Measurements from ENCODE around the gene CCDC148. TPM values are rescaled to one million over a fixed set of nuclear protein-coding genes. Genes with fewer than 3 reads are reported as not detected.

CCDC148 gene
- total RNA-seq, 1 donor from 2014 or later = 2.4 TPM

DNA sequence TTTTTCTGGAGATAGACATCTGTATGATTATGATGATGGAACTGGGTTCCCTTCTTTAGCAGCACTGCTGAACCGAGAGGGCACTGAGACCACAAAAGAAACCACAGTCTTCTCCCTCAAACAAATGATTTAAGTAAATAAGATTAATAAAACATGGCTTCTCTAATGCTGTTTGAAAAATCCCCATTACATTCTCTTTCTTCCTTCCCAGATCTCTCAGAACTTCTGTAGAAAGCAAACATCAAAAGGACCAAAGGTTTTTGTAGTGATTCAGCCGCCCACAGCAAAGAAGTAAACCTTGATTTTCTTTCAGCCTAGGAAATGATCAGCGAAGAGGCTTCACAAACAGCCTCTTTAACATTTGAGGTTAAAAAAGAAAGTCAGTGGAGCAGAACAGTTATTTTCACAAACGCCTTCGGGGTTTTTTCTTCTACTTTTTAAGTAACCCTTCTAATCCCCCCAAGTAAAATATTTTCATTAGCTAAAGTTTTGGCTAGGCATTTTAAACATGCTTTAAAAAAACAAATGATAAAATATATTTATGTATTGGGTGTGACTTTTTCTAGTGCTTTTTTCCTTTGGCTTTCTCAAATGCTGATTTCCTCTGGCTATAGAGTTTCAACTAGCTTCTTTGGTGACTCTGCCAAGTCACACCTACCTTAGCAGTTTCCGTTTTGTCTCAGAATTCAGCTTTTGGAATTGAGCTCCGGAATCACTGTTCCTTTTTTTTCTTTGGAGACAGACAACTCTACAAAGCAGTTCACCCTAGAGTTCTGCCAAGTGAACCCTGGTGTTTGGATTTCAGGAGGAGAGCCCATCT is 265.3 kb downstream of the CCDC148 start:
- peak overlapping the region; percentile 44 for H3K4me3 ChIP-seq (ENCODE audit: insufficient read depth, low read depth, low read length)
- Mint-ChIP-seq H3K27me3 (ENCODE audit: low read depth, unreplicated experiment) (no peaks in the 10 kb centered on the region), H3K9me3 (ENCODE audit: unreplicated experiment) (no peaks in the 10 kb centered on the region), H3K36me3 (ENCODE audit: low read depth, unreplicated experiment) (no peaks in the 10 kb centered on the region), H3K4me1 (ENCODE audit: low read depth, unreplicated experiment) (peaks cover 18% of the 10 kb centered on the region), H3K4me3 (ENCODE audit: unreplicated experiment) (no peak overlapping the region), H3K27ac (ENCODE audit: unreplicated experiment) (peak overlapping the region; percentile 67)
- no peaks in the 10 kb centered on the region for H3K9me3 ChIP-seq (ENCODE audit: insufficient read depth, low read depth, low read length)
- H3K27ac ChIP-seq (ENCODE audit: low read depth, low read length) = peak overlapping the region; percentile 33
- H2AFZ ChIP-seq (ENCODE audit: low read depth, low read length) = peak overlapping the region; percentile 37
- H3K79me2 ChIP-seq (ENCODE audit: insufficient read depth, low read length) = no peaks in the 10 kb centered on the region
- no peak for FAIRE-seq
- H3K9ac ChIP-seq (ENCODE audit: low read length) = peak overlapping the region; percentile 32
- H3K4me2 ChIP-seq (ENCODE audit: low read length) = peak overlapping the region; percentile 76
- no peaks in the 10 kb centered on the region for H3K27me3 ChIP-seq (ENCODE audit: insufficient read depth, low read length)
- peaks cover 7% of the 10 kb centered on the region for H3K4me1 ChIP-seq (ENCODE audit: insufficient read depth, low read length)
- H4K20me1 ChIP-seq (ENCODE audit: insufficient read depth, low read length) = no peaks in the 10 kb centered on the region
- no peaks in the 10 kb centered on the region for H3K36me3 ChIP-seq (ENCODE audit: insufficient read depth, low read length)
- DNase-seq (ENCODE audit: low read depth) = peak; percentile 39
- TF ChIP-seq, protein P1, sequence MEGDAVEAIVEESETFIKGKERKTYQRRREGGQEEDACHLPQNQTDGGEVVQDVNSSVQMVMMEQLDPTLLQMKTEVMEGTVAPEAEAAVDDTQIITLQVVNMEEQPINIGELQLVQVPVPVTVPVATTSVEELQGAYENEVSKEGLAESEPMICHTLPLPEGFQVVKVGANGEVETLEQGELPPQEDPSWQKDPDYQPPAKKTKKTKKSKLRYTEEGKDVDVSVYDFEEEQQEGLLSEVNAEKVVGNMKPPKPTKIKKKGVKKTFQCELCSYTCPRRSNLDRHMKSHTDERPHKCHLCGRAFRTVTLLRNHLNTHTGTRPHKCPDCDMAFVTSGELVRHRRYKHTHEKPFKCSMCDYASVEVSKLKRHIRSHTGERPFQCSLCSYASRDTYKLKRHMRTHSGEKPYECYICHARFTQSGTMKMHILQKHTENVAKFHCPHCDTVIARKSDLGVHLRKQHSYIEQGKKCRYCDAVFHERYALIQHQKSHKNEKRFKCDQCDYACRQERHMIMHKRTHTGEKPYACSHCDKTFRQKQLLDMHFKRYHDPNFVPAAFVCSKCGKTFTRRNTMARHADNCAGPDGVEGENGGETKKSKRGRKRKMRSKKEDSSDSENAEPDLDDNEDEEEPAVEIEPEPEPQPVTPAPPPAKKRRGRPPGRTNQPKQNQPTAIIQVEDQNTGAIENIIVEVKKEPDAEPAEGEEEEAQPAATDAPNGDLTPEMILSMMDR (IDR thresholded peaks at IDR 0.05; ENCODE audit: insufficient read depth, low read depth, low read length) = no peak
- TF ChIP-seq EZH2 (IDR thresholded peaks at IDR 0.05; ENCODE audit: insufficient read depth, low read length) = no peak

DNA sequence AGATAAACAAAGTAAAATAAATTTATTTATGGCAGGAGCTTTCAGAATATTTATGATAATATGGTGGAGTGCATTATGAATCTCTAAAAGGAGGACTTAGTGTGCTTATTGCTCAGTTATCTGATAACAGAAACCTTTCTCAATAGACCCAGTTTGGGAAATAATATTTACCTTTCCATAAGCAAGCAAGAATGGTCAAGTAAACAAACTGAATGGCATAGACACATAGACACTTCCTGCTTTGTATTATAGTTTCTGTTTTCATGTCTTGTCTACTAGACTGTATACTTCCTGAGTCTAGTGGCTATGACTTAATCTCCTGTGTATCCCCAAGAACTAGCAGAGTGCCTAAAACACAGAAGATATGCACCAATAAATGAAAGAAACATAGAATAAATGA is 267.0 kb downstream of the CCDC148 start:
- no peak overlapping the region for H3K4me2 ChIP-seq (ENCODE audit: low read length)
- no peaks in the 10 kb centered on the region for H3K36me3 Mint-ChIP-seq (ENCODE audit: low read depth, unreplicated experiment)
- no peak overlapping the region for H3K4me3 Mint-ChIP-seq (ENCODE audit: unreplicated experiment)
- no peaks in the 10 kb centered on the region for H3K9me3 ChIP-seq (ENCODE audit: insufficient read depth, low read depth, low read length)
- no peaks in the 10 kb centered on the region for H3K27me3 ChIP-seq (ENCODE audit: insufficient read depth, low read length)
- no peaks in the 10 kb centered on the region for H3K27me3 Mint-ChIP-seq (ENCODE audit: low read depth, unreplicated experiment)
- H3K79me2 ChIP-seq (ENCODE audit: insufficient read depth, low read length) = no peaks in the 10 kb centered on the region
- H3K4me1 Mint-ChIP-seq (ENCODE audit: low read depth, unreplicated experiment) = peaks cover 23% of the 10 kb centered on the region
- no peak for FAIRE-seq
- H2AFZ ChIP-seq (ENCODE audit: low read depth, low read length) = no peak overlapping the region
- H3K36me3 ChIP-seq (ENCODE audit: insufficient read depth, low read length) = no peaks in the 10 kb centered on the region
- no peak for DNase-seq (ENCODE audit: low read depth)
- H3K9ac ChIP-seq (ENCODE audit: low read length) = no peak overlapping the region
- no peak overlapping the region for H3K27ac ChIP-seq (ENCODE audit: low read depth, low read length)
- H3K4me3 ChIP-seq (ENCODE audit: insufficient read depth, low read depth, low read length) = no peak overlapping the region
- H3K27ac Mint-ChIP-seq (ENCODE audit: unreplicated experiment) = no peak overlapping the region
- peaks cover 7% of the 10 kb centered on the region for H3K4me1 ChIP-seq (ENCODE audit: insufficient read depth, low read length)
- no peaks in the 10 kb centered on the region for H4K20me1 ChIP-seq (ENCODE audit: insufficient read depth, low read length)
- H3K9me3 Mint-ChIP-seq (ENCODE audit: unreplicated experiment) = no peaks in the 10 kb centered on the region
- no peak for TF ChIP-seq EZH2 (IDR thresholded peaks at IDR 0.05; ENCODE audit: insufficient read depth, low read length)
- TF ChIP-seq, protein P1 (IDR thresholded peaks at IDR 0.05; ENCODE audit: insufficient read depth, low read depth, low read length) = no peak

DNA sequence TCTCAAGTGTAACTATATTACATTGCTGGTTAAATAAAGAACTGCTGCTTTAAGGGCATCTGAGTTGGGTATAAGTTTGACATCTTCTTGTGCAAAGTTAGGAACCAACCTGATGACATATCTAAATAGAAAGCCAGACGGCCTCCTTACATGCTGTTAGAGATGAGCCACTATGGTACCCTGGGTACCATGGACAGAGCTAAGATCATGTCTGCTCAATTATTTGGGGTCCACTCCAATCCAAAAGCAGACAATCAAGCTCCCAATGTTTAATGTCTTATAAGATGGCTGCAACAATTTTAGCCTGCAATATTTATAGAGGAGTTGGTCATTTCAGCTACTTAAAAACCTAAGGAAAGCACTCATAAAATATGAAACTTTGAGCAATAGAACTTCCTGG is 268.6 kb downstream of the CCDC148 start:
- H3K4me3 Mint-ChIP-seq (ENCODE audit: unreplicated experiment) = no peak overlapping the region
- no peak overlapping the region for H3K4me3 ChIP-seq (ENCODE audit: insufficient read depth, low read depth, low read length)
- peaks cover 29% of the 10 kb centered on the region for H3K4me1 Mint-ChIP-seq (ENCODE audit: low read depth, unreplicated experiment)
- H3K27ac ChIP-seq (ENCODE audit: low read depth, low read length) = no peak overlapping the region
- H2AFZ ChIP-seq (ENCODE audit: low read depth, low read length) = no peak overlapping the region
- no peaks in the 10 kb centered on the region for H3K79me2 ChIP-seq (ENCODE audit: insufficient read depth, low read length)
- no peak for FAIRE-seq
- H3K9me3 ChIP-seq (ENCODE audit: insufficient read depth, low read depth, low read length) = no peaks in the 10 kb centered on the region
- no peaks in the 10 kb centered on the region for H4K20me1 ChIP-seq (ENCODE audit: insufficient read depth, low read length)
- H3K4me1 ChIP-seq (ENCODE audit: insufficient read depth, low read length) = peaks cover 7% of the 10 kb centered on the region
- no peaks in the 10 kb centered on the region for H3K9me3 Mint-ChIP-seq (ENCODE audit: unreplicated experiment)
- TF ChIP-seq, protein P1 (IDR thresholded peaks at IDR 0.05; ENCODE audit: insufficient read depth, low read depth, low read length) = no peak
- no peak for TF ChIP-seq EZH2 (IDR thresholded peaks at IDR 0.05; ENCODE audit: insufficient read depth, low read length)
- no peaks in the 10 kb centered on the region for H3K36me3 Mint-ChIP-seq (ENCODE audit: low read depth, unreplicated experiment)
- no peak overlapping the region for H3K4me2 ChIP-seq (ENCODE audit: low read length)
- H3K36me3 ChIP-seq (ENCODE audit: insufficient read depth, low read length) = no peaks in the 10 kb centered on the region
- H3K27me3 Mint-ChIP-seq (ENCODE audit: low read depth, unreplicated experiment) = no peaks in the 10 kb centered on the region
- H3K27me3 ChIP-seq (ENCODE audit: insufficient read depth, low read length) = no peaks in the 10 kb centered on the region
- H3K9ac ChIP-seq (ENCODE audit: low read length) = no peak overlapping the region
- H3K27ac Mint-ChIP-seq (ENCODE audit: unreplicated experiment) = no peak overlapping the region
- no peak for DNase-seq (ENCODE audit: low read depth)
